B cell (primary cell): ENCODE data around the gene WIF1. TPM values are rescaled to one million over a fixed set of nuclear protein-coding genes. Genes with fewer than 3 reads are reported as not detected.

ENCODE experiments used
- ATAC-seq: fragments of 200-7000 bp; cut with Tn5 transposase; one replicate; pipeline ENCODE4 v1.10.0; 2021; ENCODE audit warnings: low read depth, mild to moderate bottlenecking, moderate number of reproducible peaks, moderate library complexity
- CTCF ChIA-PET: fragments of 350-600 bp; sonication (Branson Sonifier 250); formaldehyde crosslinking; loops from one replicate; lab custom pipeline; 2021; ENCODE audit warnings: antibody characterized with exemption, inconsistent platforms; lab: Charles Lee
- POLR2A ChIA-PET: fragments of 350-600 bp; sonication (Branson Sonifier 250); formaldehyde crosslinking; loops from one replicate; lab custom pipeline; 2021; ENCODE audit warnings: antibody characterized with exemption; lab: Charles Lee
- DNase-seq: peaks from one replicate; pipeline ENCODE4 v3.0.0; 2013
- H2AFZ ChIP-seq: 2 replicates; pipeline ENCODE4 v1.6.1; 2012; ENCODE audit warnings: mild to moderate bottlenecking, low read depth, low read length; ENCODE audit not compliant: insufficient read depth, poor library complexity, severe bottlenecking
- H3K27ac ChIP-seq, 2 donors: 1 replicate in 1 of 2; 2 replicates in 1 of 2; pipeline ENCODE4 v1.5.1; 2012 to 2013; ENCODE audit warnings: low read length in 2 of 2, mild to moderate bottlenecking in 2 of 2, moderate library complexity in 1 of 2
- H3K27me3 ChIP-seq, 4 experiments: fragments of 200-600 bp in 1 of 4; sonication (generic) in 1 of 4; replicated peaks in 1 of 4; 1 replicate in 2 of 4; 2 replicates in 2 of 4; pipeline versions ENCODE4 v1.6.1 to v1.7.0; 2013 to 2016; ENCODE audit warnings: low read length in 3 of 4, mild to moderate bottlenecking in 2 of 4, mixed read lengths in 1 of 4, moderate library complexity in 1 of 4; ENCODE audit not compliant: insufficient read depth in 4 of 4, control insufficient read depth in 3 of 4; ENCODE audit errors: control extremely low read depth in 1 of 4
- H3K36me3 ChIP-seq, 2 experiments: replicated peaks in 1 of 2; 1 replicate in 1 of 2; 2 replicates in 1 of 2; pipeline versions ENCODE4 v1.6.1 to v1.7.1; 2013; ENCODE audit warnings: low read length in 1 of 2; ENCODE audit not compliant: insufficient read depth in 2 of 2, control insufficient read depth in 1 of 2; ENCODE audit errors: control extremely low read depth in 1 of 2, extremely low read depth in 1 of 2
- H3K4me1 ChIP-seq, 2 donors: fragments of 200-600 bp in 1 of 2; sonication (generic) in 1 of 2; 1 replicate in 1 of 2; 2 replicates in 1 of 2; pipeline versions ENCODE4 v1.5.1 to v1.6.1; 2013 to 2017; ENCODE audit warnings: low read length in 2 of 2; ENCODE audit not compliant: control insufficient read depth in 2 of 2, insufficient read depth in 2 of 2
- H3K4me2 ChIP-seq: replicated peaks from 2 replicates; pipeline ENCODE3; 2012; ENCODE audit warnings: mild to moderate bottlenecking, low read depth, low read length; ENCODE audit not compliant: poor library complexity, severe bottlenecking
- H3K4me3 ChIP-seq, 5 experiments: fragments of 200-600 bp in 1 of 5; sonication (generic) in 1 of 5; 1 replicate in 3 of 5; 2 replicates in 2 of 5; pipeline versions ENCODE4 v1.5.1 to v1.7.0; 2011 to 2016; ENCODE audit warnings: low read length in 4 of 5, mild to moderate bottlenecking in 4 of 5, low read depth in 2 of 5, control low read depth in 1 of 5, moderate library complexity in 1 of 5; ENCODE audit not compliant: insufficient read depth in 1 of 5; ENCODE audit errors: control extremely low read depth in 1 of 5, extremely low read depth in 1 of 5
- H3K79me2 ChIP-seq: fragments of 200-600 bp; sonication (generic); one replicate; pipeline ENCODE4 v1.6.0; 2016; ENCODE audit warnings: low read length; ENCODE audit not compliant: control insufficient read depth, insufficient read depth
- H3K9ac ChIP-seq: fragments of 200-600 bp; sonication (generic); 2 replicates; pipeline ENCODE4 v1.6.1; 2017; ENCODE audit warnings: mild to moderate bottlenecking, low read length, moderate library complexity
- H3K9me3 ChIP-seq, 3 donors: one replicate each; pipeline versions ENCODE4 v1.6.1 to v1.7.1; 2013; ENCODE audit warnings: low read length in 2 of 3; ENCODE audit not compliant: control insufficient read depth in 2 of 3, insufficient read depth in 1 of 3; ENCODE audit errors: control extremely low read depth in 1 of 3
- H4K20me1 ChIP-seq: 2 replicates; pipeline ENCODE4 v1.6.0; 2012; ENCODE audit warnings: mild to moderate bottlenecking, low read length; ENCODE audit not compliant: insufficient read depth, control insufficient read depth, poor library complexity, severe bottlenecking
- H3K27ac Mint-ChIP-seq: one replicate; pipeline ENCODE4 v1.8.0; 2021; ENCODE audit warnings: mixed read lengths
- H3K27me3 Mint-ChIP-seq: one replicate; pipeline ENCODE4 v1.8.0; 2021; ENCODE audit warnings: mixed read lengths
- H3K4me1 Mint-ChIP-seq: one replicate; pipeline ENCODE4 v1.8.0; 2021; ENCODE audit warnings: mixed read lengths
- H3K4me3 Mint-ChIP-seq: one replicate; pipeline ENCODE4 v1.8.0; 2021; ENCODE audit warnings: mixed read lengths
- H3K9me3 Mint-ChIP-seq: one replicate; pipeline ENCODE4 v1.8.0; 2022; ENCODE audit warnings: mixed read lengths; ENCODE audit not compliant: insufficient read depth
- CTCF ChIP-seq: fragments of 200-600 bp; IDR thresholded peaks from one replicate; pipeline ENCODE4 v1.8.0; 2022; ENCODE audit warnings: antibody characterized with exemption, mild to moderate bottlenecking
- EZH2 ChIP-seq: IDR thresholded peaks from 2 replicates; pipeline ENCODE4 v1.6.1; 2012; ENCODE audit warnings: borderline replicate concordance, low read depth, mild to moderate bottlenecking, moderate library complexity, low read length; ENCODE audit not compliant: insufficient read depth, poor library complexity, severe bottlenecking
- WGBS: methylation state at CpG from one replicate; pipeline ENCODE4 v1.1.5; 2013; ENCODE audit warnings: missing lambda C conversion rate; ENCODE audit not compliant: insufficient coverage; 5-methylcytosine and 5-hydroxymethylcytosine counted together
- intact Hi-C: fragments of 100-400 bp; cut with micrococcal nuclease; formaldehyde crosslinking; loops from one replicate; pipeline ENCODE4 v1.10.0; 2022
- polyA plus RNA-seq: library from polyadenylated mRNA; depleted of rRNA; stranded (reverse); fragments of >200 nt; gene quantifications from 2 replicates; pipeline ENCODE4 v1.2.3, GENCODE V29; 2012
- total RNA-seq, 2 donors: library from RNA; stranded (reverse); fragments of 120-200 nt in 1 of 2; gene quantifications; 1 replicate in 1 of 2; 2 replicates in 1 of 2; pipeline versions ENCODE4 v1.2.3 to v1.2.4, GENCODE V29; 2013 to 2022

The WIF1 gene
- total and polyA plus RNA-seq, 2 donors (not counting 1 experiment from before 2014, with no cell fraction given): not detected

DNA sequence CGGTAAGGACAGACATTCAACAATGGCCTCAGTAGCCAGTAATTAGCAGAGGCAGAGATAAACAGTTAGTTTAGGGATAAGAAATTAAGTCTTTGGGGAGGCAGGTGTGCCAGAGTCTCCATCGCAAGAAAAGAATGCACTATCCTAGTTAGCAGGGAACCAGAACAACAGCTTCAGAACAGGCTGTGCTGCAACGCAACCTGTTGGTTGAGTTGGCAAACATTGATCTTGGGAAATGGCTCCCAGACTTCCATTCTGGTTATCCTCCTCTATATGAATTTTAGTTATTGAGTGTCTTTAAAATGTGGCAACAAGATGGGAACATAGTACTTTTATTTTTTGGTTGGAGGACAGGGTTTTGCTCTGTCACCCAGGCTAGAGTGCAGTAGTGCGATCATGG lies 36.0 kb upstream of the WIF1 start:
- H3K9ac ChIP-seq: peak overlapping the region; percentile 5
- H3K79me2 ChIP-seq: no peaks in the 10 kb centered on the region
- H3K4me1 ChIP-seq: peaks cover 11 to 16% of the 10 kb centered on the region in 2 donors
- Mint-ChIP-seq H3K9me3 (no peaks in the 10 kb centered on the region), H3K4me1 (peaks cover 14% of the 10 kb centered on the region), H3K4me3 (peak overlapping the region; percentile 14), H3K27me3 (peaks cover 11% of the 10 kb centered on the region), H3K27ac (peak overlapping the region; percentile 47)
- ATAC-seq (no peak), DNase-seq (no peak)
- H3K4me3 ChIP-seq: no peak overlapping the region
- intact Hi-C loops: loop anchor here (2.0 kb wide), 1 partner anchor 14 kb away; no protein-coding TSS in a partner anchor
- peaks cover 0 to 6% (median 2%) of the 10 kb centered on the region in 4 experiments for H3K27me3 ChIP-seq
- peak overlapping the region in 1 of 2 donors; percentile 53 for H3K27ac ChIP-seq
- 100% methylated on average over 1 of the region's 4 CpGs for WGBS
- ChIA-PET POLR2A (no interaction called here), CTCF (interaction anchor here (0.7 to 2.1 kb wide), 2 partner anchors 12 to 33 kb away, joined by 4 to 10 read pairs; partner anchors contain the start of gene LEMD3)
- no peaks in the 10 kb centered on the region for H3K9me3 ChIP-seq
- H2AFZ ChIP-seq: peak overlapping the region; percentile 67
- H3K4me2 ChIP-seq: peak overlapping the region; percentile 56
- no peaks in the 10 kb centered on the region for H3K36me3 ChIP-seq
- no peaks in the 10 kb centered on the region for H4K20me1 ChIP-seq
- TF ChIP-seq EZH2 (no peak), CTCF (no peak)

DNA sequence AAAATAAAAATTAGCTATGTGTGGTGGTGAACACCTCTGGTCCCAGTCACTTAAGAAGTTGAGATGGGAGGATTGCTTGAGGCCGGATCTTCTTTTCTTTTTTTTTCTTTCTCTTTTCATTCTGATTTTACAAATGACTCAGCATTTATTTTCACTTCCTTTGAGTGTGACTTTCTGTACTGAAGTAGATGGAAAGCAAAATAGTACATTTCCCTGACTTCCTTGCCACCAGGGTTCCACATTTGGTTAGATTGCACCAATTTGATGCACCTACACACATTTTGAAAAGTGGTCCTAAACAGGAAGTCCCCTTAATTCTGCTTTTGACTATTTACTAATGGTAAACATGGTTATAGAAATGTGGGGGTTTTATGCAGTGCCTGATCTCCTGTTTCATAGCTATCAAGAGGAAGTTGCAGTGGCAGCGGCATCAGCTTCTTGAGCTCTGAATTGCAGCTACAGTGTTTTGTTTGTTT lies 35.3 kb upstream of the WIF1 start:
- H3K27ac Mint-ChIP-seq: peak overlapping the region; percentile 47
- Histone ChIP-seq H3K4me3 (peak overlapping the region in 4 of 5 experiments; percentile 10 to 30 (median 19)), H3K4me2 (peak overlapping the region; percentile 56), H3K9me3 (no peaks in the 10 kb centered on the region), H3K27ac (peak overlapping the region; percentile 4 to 53), H3K79me2 (no peaks in the 10 kb centered on the region), H3K9ac (peak overlapping the region; percentile 5), H2AFZ (peak overlapping the region; percentile 67), H3K4me1 (peaks cover 11 to 16% of the 10 kb centered on the region in 2 donors), H4K20me1 (no peaks in the 10 kb centered on the region), H3K36me3 (no peaks in the 10 kb centered on the region), H3K27me3 (peaks cover 0 to under 1% (median 0%) of the 10 kb centered on the region in 4 experiments)
- DNase-seq: peak; percentile 53
- H3K4me1 Mint-ChIP-seq: peaks cover 14% of the 10 kb centered on the region
- POLR2A ChIA-PET: no interaction called here
- CTCF ChIA-PET: interaction anchor here (0.7 to 2.1 kb wide), 2 partner anchors 12 to 33 kb away, joined by 4 to 10 read pairs; partner anchors contain the start of gene LEMD3
- peak overlapping the region; percentile 14 for H3K4me3 Mint-ChIP-seq
- 0% methylated on average over 1 of the region's 2 CpGs for WGBS
- no peak for TF ChIP-seq CTCF
- no peak for TF ChIP-seq EZH2
- peak; percentile 64 for ATAC-seq
- H3K27me3 Mint-ChIP-seq: peaks cover 11% of the 10 kb centered on the region
- intact Hi-C loops: loop anchor here (2.0 kb wide), 1 partner anchor 14 kb away; no protein-coding TSS in a partner anchor
- H3K9me3 Mint-ChIP-seq: no peaks in the 10 kb centered on the region
